Measurements from ENCODE around the gene CAMTA1.

The CAMTA1 gene

DNA sequence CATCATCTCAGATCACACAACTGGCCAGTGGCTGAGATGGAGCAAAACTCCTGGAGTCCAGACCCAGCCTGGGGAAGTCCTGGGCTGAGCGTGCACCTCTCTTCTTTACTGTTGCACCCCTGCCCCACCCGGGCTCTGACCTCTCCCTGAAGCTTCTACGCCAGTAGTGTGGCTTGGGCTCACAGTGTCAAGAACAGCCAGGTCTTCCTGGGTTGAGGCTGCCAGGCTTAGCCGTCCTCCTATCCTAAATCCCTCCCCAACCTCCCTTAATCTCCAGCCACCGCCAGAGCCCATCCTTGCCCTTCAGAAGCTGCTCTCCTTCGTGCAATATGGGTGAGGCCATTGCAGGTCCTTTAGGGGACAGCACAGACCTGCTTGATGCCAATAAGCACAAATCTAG lies 586.7 kb downstream of the CAMTA1 start:
- no peak for DNase-seq (ENCODE audit: low read depth)
- TF ChIP-seq, protein P1, sequence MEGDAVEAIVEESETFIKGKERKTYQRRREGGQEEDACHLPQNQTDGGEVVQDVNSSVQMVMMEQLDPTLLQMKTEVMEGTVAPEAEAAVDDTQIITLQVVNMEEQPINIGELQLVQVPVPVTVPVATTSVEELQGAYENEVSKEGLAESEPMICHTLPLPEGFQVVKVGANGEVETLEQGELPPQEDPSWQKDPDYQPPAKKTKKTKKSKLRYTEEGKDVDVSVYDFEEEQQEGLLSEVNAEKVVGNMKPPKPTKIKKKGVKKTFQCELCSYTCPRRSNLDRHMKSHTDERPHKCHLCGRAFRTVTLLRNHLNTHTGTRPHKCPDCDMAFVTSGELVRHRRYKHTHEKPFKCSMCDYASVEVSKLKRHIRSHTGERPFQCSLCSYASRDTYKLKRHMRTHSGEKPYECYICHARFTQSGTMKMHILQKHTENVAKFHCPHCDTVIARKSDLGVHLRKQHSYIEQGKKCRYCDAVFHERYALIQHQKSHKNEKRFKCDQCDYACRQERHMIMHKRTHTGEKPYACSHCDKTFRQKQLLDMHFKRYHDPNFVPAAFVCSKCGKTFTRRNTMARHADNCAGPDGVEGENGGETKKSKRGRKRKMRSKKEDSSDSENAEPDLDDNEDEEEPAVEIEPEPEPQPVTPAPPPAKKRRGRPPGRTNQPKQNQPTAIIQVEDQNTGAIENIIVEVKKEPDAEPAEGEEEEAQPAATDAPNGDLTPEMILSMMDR (conservative IDR thresholded peaks at IDR 0.05; ENCODE audit: low read depth, low read length) = no peak
- H3K4me3 ChIP-seq (ENCODE audit: low read length) = no peak overlapping the region

DNA sequence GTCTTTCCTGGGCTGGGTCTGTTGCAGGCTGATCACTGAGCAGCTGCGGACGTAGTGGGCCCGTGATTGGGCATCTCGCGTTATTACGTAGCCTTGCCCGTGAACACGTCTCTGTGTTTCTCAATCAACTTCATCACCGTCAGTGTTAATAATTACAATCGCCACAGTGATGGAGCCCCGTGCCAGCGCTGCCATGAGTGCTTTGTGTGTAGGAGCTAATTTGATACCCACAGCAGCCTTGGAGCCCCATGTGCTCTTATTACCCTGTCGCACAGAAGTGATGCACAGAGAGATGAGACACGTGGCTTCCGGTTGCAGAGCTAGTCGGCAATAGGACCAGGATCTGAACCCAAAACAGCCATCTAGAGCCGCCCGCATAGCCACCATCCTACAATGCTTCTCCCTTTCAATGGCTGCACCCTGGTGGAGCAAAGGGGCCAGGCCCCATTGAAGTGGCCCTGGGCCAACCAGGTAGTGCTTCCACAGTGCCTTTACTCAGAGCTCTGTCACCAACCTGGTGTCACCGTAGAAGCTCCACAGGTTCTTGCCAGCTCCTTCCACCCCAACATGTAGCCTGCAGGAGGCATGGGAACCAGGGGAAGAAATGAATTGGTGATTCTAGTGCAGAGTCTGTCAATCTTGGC lies 587.3 kb downstream of the CAMTA1 start:
- DNase-seq (ENCODE audit: low read depth) = no peak
- TF ChIP-seq, protein P1 (conservative IDR thresholded peaks at IDR 0.05; ENCODE audit: low read depth, low read length) = no peak
- H3K4me3 ChIP-seq (ENCODE audit: low read length) = no peak overlapping the region

DNA sequence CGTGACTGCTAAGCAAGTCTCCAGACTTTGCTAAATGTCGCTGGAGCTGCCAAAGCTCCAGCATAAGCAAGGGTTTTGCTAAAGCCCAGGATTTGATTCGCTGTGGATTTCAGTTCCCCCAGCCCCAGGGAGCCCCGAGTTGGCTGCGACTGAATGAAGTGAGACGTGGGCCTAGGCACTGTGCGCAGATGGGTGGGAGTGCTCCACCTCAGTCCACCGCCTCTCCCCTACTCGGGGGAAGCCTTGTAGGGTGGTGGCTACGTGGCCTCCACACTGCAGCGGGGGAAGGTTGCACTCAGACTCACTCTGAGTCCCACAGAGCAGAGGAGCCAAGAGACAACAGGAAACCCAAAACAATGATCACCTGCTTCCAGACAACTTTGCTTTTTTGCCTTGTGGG lies 588.0 kb downstream of the CAMTA1 start:
- DNase-seq (ENCODE audit: low read depth) = no peak
- no peak overlapping the region for H3K4me3 ChIP-seq (ENCODE audit: low read length)
- TF ChIP-seq, protein P1 (conservative IDR thresholded peaks at IDR 0.05; ENCODE audit: low read depth, low read length) = no peak

DNA sequence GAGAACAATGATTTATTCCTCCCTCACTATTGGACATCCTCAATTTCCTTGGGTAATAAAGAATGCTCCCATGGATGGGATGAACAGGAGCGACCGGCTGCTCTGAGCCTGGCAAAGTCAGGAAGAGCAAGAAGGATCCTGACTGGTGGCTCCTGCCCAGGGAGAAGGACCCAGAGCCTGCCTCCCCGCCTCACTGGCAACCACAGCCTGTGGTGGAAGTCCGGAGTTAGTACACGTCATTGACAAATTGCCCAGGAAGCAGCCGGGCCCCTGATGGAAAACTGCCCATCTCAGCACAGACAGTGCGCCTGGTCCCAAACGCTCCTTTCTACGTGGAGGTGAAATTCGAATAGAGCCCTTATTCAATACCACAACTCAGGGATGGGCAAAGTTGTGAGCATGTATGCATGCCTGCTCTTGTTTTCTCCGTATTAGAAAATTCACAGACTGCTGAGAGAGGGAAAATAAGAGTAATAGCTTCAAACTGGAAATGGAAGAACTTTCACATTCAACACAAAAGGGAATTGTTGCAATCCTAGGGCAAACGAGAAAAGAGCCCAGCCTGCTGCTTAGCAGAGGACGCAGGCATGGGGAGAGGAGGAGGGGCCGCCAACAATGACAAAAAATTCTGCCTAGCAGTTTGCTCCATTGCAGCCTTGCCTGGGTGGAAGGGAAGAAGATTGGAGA lies 588.8 kb downstream of the CAMTA1 start:
- DNase-seq (ENCODE audit: low read depth) = no peak
- no peak overlapping the region for H3K4me3 ChIP-seq (ENCODE audit: low read length)
- TF ChIP-seq, protein P1 (conservative IDR thresholded peaks at IDR 0.05; ENCODE audit: low read depth, low read length) = no peak

DNA sequence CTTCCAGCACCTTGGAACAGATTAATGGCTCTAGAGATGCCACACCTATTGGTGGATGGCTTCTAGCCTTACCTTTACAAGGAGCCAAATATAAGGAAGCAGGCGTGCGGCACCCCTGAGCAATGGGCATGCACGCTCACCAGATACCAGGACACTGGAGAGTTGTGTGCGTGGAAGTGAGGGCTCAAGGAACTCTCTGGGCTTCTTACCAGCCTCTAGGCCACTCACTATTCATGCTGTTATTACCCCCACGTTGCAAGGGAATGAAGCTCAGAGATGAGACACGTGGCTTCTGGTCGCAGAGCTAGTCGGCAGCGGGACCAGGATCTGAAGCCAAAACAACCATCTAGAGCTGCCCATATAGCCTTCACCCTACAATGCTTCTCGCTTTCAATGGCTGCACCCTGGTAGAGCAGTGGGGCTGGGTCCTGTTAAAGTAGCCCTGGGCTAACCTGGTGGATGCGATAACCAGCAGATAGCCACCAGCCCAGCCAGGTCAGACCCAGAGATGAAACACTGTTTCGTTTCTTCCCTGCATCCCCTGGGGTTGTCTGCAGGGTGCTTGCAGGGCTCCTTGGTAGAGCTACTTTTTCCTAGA lies 589.4 kb downstream of the CAMTA1 start:
- no peak overlapping the region for H3K4me3 ChIP-seq (ENCODE audit: low read length)
- no peak for DNase-seq (ENCODE audit: low read depth)
- TF ChIP-seq, protein P1 (conservative IDR thresholded peaks at IDR 0.05; ENCODE audit: low read depth, low read length) = no peak

DNA sequence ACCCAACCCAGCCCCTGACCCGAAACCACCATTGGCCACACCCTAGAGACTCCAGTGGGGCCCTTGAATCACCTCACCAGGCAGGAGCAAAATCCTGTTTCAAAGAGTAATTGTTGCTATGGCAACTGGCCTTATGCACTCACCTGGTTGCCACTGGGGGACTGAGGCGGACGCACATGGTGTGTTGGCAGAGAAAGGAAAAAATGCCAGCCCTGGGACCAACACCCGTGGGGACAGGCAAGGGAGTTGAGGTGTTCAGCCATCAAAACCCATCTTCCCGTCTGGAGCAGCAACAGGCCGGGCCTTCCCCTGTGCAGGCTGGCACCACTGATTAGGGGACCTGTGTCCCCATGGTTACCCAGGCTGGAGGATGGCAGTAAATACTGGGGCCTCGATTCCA lies 590.1 kb downstream of the CAMTA1 start:
- TF ChIP-seq, protein P1 (conservative IDR thresholded peaks at IDR 0.05; ENCODE audit: low read depth, low read length) = no peak
- no peak for DNase-seq (ENCODE audit: low read depth)
- H3K4me3 ChIP-seq (ENCODE audit: low read length) = no peak overlapping the region

Measured in retinal pigment epithelial cell (primary cell).